Measurements from ENCODE around the gene SIAH2. TPM values are rescaled to one million over a fixed set of nuclear protein-coding genes. Genes with fewer than 3 reads are reported as not detected.

SIAH2 gene
- total RNA-seq, 2 experiments from 2014 or later = 22.2 to 29.1 TPM

DNA sequence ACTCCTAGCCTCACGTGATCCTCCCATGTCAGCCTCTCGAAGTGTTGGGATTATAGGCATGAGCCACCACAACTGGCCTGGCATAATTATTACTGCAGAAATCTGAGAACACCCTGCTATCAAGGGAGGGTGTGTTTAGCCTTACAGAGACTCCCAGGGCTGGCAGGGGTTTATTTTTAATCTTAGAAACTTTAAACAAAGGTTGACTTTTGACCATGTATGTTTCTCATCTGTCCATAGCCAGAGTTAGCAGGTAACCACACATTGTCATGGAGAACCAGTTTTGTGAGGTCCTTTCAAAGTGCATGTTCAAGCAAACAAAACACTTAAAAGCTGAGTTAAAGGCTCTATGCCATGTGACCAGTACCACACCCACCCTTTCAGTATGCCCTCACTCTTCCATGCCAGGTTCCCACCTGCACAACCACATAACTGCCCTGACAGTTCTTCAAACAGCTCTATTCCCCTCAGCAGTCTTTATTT is 11.1 kb downstream of the SIAH2 start:
- intact Hi-C loops (cut with micrococcal nuclease; ENCODE audit: unreplicated experiment) = no loop called here
- ChIA-PET CTCF (ENCODE audit: unreplicated experiment) (no interaction called here), POLR2A (interaction anchor here (0.8 kb wide), 1 partner anchor 11 kb away, joined by 3 read pairs; the partner anchor contains the start of gene SIAH2)
- Histone ChIP-seq H3K36me3 (ENCODE audit: insufficient read depth, low read length) (no peaks in the 10 kb centered on the region), H3K4me1 (ENCODE audit: insufficient read depth, low read length, poor library complexity, severe bottlenecking) (no peaks in the 10 kb centered on the region), H3K4me2 (ENCODE audit: low read length) (no peak overlapping the region), H3K79me2 (ENCODE audit: insufficient read depth, low read depth, low read length) (no peaks in the 10 kb centered on the region; the same call in 1 of the 2 replicates), H2AFZ (ENCODE audit: low read length) (no peak overlapping the region), H3K4me3 (ENCODE audit: low read depth, low read length, poor library complexity, severe bottlenecking) (no peak overlapping the region), H3K27ac (ENCODE audit: low read depth, low read length, poor library complexity, severe bottlenecking) (no peak overlapping the region), H3K9me2 (ENCODE audit: insufficient read depth, low read length) (no peaks in the 10 kb centered on the region), H3K9me3 (ENCODE audit: low read length) (no peaks in the 10 kb centered on the region), H4K20me1 (ENCODE audit: insufficient read depth, low read length) (0 out of 2 replicates have a peak, but pooled peaks cover 12% of the 10 kb centered on the region)
- DNase-seq (ENCODE audit: low spot score) = no peak
- BruUV-seq (replicated peaks) = no TSS peak
- TF ChIP-seq EZH2phosphoT487 (IDR thresholded peaks at IDR 0.05; ENCODE audit: borderline replicate concordance, low read depth, low read length) (no peak), CTCF (conservative IDR thresholded peaks at IDR 0.05; ENCODE audit: low read length) (no peak)

- no peak overlapping the region for H2AFZ ChIP-seq (ENCODE audit: low read length)
- H3K36me3 ChIP-seq (ENCODE audit: insufficient read depth, low read length) = no peaks in the 10 kb centered on the region
- H3K9me3 ChIP-seq (ENCODE audit: low read length) = no peaks in the 10 kb centered on the region
- no peak for TF ChIP-seq EZH2phosphoT487 (IDR thresholded peaks at IDR 0.05; ENCODE audit: borderline replicate concordance, low read depth, low read length)
- TF ChIP-seq CTCF (conservative IDR thresholded peaks at IDR 0.05; ENCODE audit: low read length) = no peak
- intact Hi-C loops (cut with micrococcal nuclease; ENCODE audit: unreplicated experiment) = no loop called here
- POLR2A ChIA-PET = interaction anchor here (1.1 kb wide), 1 partner anchor 11 kb away, joined by 3 read pairs; no protein-coding TSS in a partner anchor
- H3K4me3 ChIP-seq (ENCODE audit: low read depth, low read length, poor library complexity, severe bottlenecking) = no peak overlapping the region
- H3K4me1 ChIP-seq (ENCODE audit: insufficient read depth, low read length, poor library complexity, severe bottlenecking) = no peaks in the 10 kb centered on the region
- DNase-seq (ENCODE audit: low spot score) = no peak
- H3K4me2 ChIP-seq (ENCODE audit: low read length) = no peak overlapping the region
- no peaks in the 10 kb centered on the region for H3K9me2 ChIP-seq (ENCODE audit: insufficient read depth, low read length)
- H3K79me2 ChIP-seq (ENCODE audit: insufficient read depth, low read depth, low read length) = no peaks in the 10 kb centered on the region; the same call in 1 of the 2 replicates
- BruUV-seq (replicated peaks) = no TSS peak
- peaks cover 12% of the 10 kb centered on the region; the same call in 1 of the 2 replicates for H4K20me1 ChIP-seq (ENCODE audit: insufficient read depth, low read length)
- no peak overlapping the region for H3K27ac ChIP-seq (ENCODE audit: low read depth, low read length, poor library complexity, severe bottlenecking)
- CTCF ChIA-PET (ENCODE audit: unreplicated experiment) = no interaction called here
Observed at GRCh38 chr3:150749255-150749654, 13.7 kb downstream of the SIAH2 start.

DNA sequence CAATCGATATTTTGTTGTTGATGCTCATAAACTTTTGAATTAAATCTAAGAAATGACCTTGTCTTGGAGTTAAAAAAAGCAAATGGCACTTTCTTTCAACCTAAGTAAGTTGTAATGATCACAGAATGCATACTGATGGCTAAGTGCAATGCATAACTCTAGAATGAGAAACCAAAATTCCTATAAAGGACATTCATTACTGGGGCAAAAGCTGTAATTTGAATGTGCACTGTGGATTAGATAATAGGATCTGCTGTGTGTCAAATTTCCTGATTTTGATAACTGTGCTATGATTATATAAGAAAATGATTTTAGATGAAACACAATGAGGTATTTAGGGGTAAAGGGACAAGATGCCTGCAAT is 14.3 kb downstream of the SIAH2 start:
- H3K4me2 ChIP-seq (ENCODE audit: low read length) = no peak overlapping the region
- intact Hi-C loops (cut with micrococcal nuclease; ENCODE audit: unreplicated experiment) = no loop called here
- TF ChIP-seq EZH2phosphoT487 (IDR thresholded peaks at IDR 0.05; ENCODE audit: borderline replicate concordance, low read depth, low read length) (no peak), CTCF (conservative IDR thresholded peaks at IDR 0.05; ENCODE audit: low read length) (no peak)
- H4K20me1 ChIP-seq (ENCODE audit: insufficient read depth, low read length) = peaks cover 12% of the 10 kb centered on the region; the same call in 1 of the 2 replicates
- H3K9me2 ChIP-seq (ENCODE audit: insufficient read depth, low read length) = no peaks in the 10 kb centered on the region
- no peaks in the 10 kb centered on the region; the same call in 1 of the 2 replicates for H3K79me2 ChIP-seq (ENCODE audit: insufficient read depth, low read depth, low read length)
- H3K4me3 ChIP-seq (ENCODE audit: low read depth, low read length, poor library complexity, severe bottlenecking) = no peak overlapping the region
- CTCF ChIA-PET (ENCODE audit: unreplicated experiment) = no interaction called here
- POLR2A ChIA-PET = no interaction called here
- no peak overlapping the region for H2AFZ ChIP-seq (ENCODE audit: low read length)
- H3K27ac ChIP-seq (ENCODE audit: low read depth, low read length, poor library complexity, severe bottlenecking) = no peak overlapping the region
- DNase-seq (ENCODE audit: low spot score) = no peak
- no peaks in the 10 kb centered on the region for H3K4me1 ChIP-seq (ENCODE audit: insufficient read depth, low read length, poor library complexity, severe bottlenecking)
- BruUV-seq (replicated peaks) = no TSS peak
- no peaks in the 10 kb centered on the region for H3K36me3 ChIP-seq (ENCODE audit: insufficient read depth, low read length)
- no peaks in the 10 kb centered on the region for H3K9me3 ChIP-seq (ENCODE audit: low read length)

Data from OCI-LY7 (cell line).